ENCODE data around the gene KRTAP4-11.
"Not testable (repeated sequence)": the region's sequence is repeated elsewhere in the genome, so short reads cannot be mapped to it uniquely, and the experiment has no call there.

The KRTAP4-11 gene

GRCh38 chr17:41117846-41118386, at the start of gene KRTAP4-11:
TSS of gene KRTAP4-11 (minus strand) at chr17:41118373. CDS start at chr17:41118315, 58 bp downstream.
- DNase-seq (ENCODE audit: low read depth in 2 of 2) = not testable (repeated sequence)

DNA sequence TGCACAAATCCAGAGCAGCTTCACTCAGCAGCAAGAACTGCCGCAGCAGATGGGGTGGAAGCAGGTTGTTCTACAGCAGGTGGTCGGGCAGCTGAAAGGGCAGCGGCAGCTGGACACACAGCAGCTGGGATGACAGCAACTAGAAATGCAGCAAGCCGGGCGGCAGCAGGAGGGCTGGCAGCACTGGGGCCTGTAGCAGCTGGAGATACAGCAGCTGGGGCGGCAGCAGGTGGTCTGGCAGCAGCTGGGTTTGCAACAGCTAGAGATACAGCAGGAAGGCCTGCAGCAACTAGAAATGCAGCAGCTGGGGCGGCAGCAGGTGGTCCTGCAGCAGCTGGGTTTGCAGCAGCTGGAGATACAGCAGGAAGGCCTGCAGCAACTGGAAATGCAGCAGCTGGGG, 49.4 kb upstream of the KRTAP4-11 start:
- DNase-seq (ENCODE audit: low read depth in 2 of 2) = no peak

DNA sequence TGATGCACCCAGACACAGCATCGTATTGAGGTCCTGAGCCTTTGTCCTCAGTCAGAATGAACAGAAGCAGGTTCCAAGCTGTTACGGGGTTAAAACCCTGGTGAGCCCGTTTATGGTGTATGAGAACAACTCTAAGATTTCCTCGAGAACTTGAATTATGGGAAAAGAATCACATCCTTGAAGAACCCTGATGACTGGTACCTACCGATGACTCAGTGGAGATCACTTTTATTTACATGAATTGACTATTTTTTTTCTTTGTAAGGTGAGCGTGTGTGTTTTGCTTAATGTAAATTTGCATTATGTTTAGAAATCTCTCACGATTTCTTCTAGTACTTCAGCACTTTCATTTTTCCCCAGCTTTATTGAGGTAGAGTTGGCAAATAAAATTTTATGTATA, 45.7 kb upstream of the KRTAP4-11 start:
- no peak for DNase-seq (ENCODE audit: low read depth in 2 of 2)

- no peak for DNase-seq (ENCODE audit: low read depth in 2 of 2)
Observed at GRCh38 chr17:41160648-41161047, 42.5 kb upstream of the KRTAP4-11 start, which contains the start of gene KRTAP4-4. TSS of gene KRTAP4-4 (minus strand) at chr17:41160748. CDS start at chr17:41160691, 57 bp downstream.

DNA sequence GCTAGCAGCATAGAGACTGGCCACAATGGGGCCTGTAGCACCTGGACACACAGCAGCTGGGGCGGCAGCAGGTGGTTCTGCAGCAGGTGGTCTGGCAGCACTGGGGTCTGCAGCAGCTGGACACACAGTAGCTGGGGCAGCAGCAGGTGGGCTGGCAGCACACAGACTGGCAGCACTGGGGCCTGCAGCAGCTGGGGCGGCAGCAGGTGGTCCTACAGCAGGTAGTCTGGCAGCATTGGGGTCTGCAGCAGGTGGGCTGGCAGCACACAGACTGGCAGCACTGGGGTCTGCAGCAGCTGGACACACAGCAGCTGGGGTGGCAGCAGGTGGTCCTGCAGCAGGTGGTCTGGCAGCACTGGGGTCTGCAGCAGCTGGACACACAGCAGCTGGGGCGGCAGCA, 42.0 kb upstream of the KRTAP4-11 start:
- not testable (repeated sequence) for DNase-seq (ENCODE audit: low read depth in 2 of 2)

DNA sequence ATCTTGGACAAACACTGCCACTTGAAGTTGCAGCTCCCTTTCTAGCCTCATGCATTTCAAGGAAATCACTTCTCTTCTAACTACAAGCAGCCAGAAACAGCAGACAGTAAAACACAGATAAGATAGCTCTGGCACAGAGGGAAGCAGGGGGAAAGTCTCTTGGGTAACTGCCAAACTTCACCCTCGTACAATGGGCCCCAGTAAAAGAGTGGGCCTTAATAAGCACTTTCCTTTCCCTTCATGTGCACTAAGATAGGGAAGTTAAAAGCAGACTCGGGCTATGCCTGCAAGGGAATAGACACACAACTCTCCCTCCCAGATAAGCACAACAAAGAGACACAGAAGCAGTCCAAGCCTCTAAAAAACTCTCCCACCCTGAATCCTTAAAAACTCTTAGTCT, 35.7 kb upstream of the KRTAP4-11 start:
- DNase-seq (ENCODE audit: low read depth in 2 of 2) = no peak

GRCh38 chr17:41151525-41151924, 33.4 kb upstream of the KRTAP4-11 start:
- DNase-seq (ENCODE audit: low read depth in 2 of 2) = no peak

GRCh38 chr17:41150026-41150425, 31.9 kb upstream of the KRTAP4-11 start:
- no peak for DNase-seq (ENCODE audit: low read depth in 2 of 2)

- no peak for DNase-seq (ENCODE audit: low read depth in 2 of 2)
Observed at GRCh38 chr17:41149652-41149985, 31.4 kb upstream of the KRTAP4-11 start, which contains the start of gene KRTAP4-5. TSS of gene KRTAP4-5 (minus strand) at chr17:41149825. CDS start at chr17:41149767, 58 bp downstream.

- DNase-seq (ENCODE audit: low read depth in 2 of 2) = not testable (repeated sequence)
Observed at GRCh38 chr17:41148971-41149651, 30.9 kb upstream of the KRTAP4-11 start.

- no peak for DNase-seq (ENCODE audit: low read depth in 2 of 2)
Observed at GRCh38 chr17:41147531-41148204, 29.5 kb upstream of the KRTAP4-11 start.

- DNase-seq (ENCODE audit: low read depth in 2 of 2) = no peak
Observed at GRCh38 chr17:41145261-41145660, 27.1 kb upstream of the KRTAP4-11 start.

DNA sequence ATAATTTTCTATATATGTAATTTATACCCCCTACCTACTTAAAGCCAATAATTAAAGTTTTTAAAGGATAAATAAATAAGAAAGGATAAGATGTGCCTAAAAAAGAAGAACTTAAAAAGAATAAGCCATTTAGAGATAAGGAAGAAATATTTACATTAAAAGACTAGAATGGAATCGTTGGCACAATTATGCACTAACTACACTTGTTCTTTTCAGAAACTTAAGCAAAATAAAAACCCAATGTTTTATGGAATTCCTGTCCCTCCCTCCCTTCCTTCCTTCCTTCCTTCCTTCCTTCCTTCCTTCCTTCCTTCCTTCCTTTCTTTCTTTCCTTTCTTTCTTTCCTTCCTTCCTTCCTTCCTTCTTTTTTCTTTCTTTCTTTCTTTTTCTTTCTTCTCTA, 26.7 kb upstream of the KRTAP4-11 start:
- DNase-seq (ENCODE audit: low read depth in 2 of 2) = no peak

DNA sequence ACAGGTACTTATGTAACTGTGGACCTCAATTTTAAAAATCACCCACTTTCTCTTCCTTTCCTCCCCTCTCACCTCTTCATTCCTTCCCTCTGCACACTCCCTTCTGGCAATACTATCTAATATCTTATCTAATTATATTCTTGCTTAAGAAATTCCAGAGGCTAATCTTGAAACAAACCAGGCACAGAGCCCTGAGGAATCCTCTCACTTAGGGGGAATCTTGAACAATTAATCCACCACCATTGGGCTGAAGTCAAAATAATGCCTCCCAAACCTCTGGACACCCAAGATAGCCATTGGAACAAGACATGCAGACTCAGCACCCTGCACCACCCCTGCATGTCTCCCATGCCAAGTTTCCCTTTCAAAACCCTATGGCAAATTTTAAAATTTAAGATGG, 23.2 kb upstream of the KRTAP4-11 start:
- DNase-seq (ENCODE audit: low read depth in 2 of 2) = no peak

DNA sequence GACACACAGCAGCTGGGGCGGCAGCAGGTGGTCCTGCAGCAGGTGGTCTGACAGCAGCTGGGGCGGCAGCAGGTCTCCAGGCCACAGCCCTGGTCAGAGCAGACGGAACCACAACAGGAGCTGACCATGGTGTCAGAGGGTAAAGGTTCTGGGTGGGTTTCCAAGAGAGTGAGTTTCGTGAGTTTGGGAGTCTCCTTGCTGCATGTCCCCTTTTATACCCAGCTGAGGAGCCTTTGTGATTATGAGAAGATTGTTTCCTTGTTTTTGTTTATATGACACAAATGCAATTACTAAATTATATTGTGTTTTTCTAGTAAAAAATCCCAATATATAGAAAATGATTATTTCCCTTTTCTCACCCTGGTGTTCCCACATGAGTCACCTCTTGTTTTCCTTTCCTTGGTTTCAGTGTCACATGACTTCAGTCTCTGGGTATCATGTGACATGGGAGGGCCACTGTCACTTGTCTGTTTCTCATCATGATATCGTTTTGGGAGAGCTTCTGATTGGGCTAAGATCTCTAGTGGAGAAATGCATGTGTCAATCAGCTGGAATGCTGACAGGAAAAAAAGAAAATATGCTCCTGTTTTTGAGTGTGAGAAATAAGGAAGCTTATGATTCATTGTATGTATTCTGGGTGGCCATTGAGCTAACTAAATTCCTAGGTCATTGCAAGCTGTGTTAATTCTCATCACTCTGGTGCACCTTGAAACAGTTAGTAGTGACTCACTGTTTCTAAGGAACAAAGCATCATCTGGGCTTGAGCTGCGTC, 22.4 kb upstream of the KRTAP4-11 start, which contains the start of gene KRTAP4-6:
Gene KRTAP4-6 (minus strand): TSS at position 185 of the 772 bp plus-strand sequence. CDS start 57 bp downstream, at position 128.
- DNase-seq (ENCODE audit: low read depth in 2 of 2) = peak; percentile 89 to 93

- DNase-seq (ENCODE audit: low read depth in 2 of 2) = not testable (repeated sequence)
Observed at GRCh38 chr17:41139865-41140264, 21.7 kb upstream of the KRTAP4-11 start.

- no peak for DNase-seq (ENCODE audit: low read depth in 2 of 2)
Observed at GRCh38 chr17:41133880-41134735, 15.9 kb upstream of the KRTAP4-11 start.

DNA sequence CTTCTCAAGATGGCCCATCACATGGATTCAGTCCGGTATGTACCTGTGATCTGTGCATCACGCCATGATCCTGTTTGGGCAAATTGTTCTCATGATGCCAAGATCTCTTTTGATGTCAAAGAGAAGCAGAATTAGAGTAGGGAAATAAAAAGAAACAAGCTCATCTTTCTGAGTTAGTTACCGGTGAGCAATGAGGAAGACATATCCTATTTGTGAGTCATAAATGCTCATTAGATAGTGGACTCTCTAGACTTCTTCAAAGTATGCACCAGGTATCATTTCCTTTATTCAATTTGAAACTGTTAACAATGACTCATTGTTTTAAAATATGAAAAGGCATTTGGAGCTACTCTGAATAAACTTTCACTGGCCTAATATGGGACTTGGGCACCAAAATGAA, 13.8 kb upstream of the KRTAP4-11 start:
- no peak for DNase-seq (ENCODE audit: low read depth in 2 of 2)

GRCh38 chr17:41127371-41127770, 9.2 kb upstream of the KRTAP4-11 start:
- no peak for DNase-seq (ENCODE audit: low read depth in 2 of 2)

- no peak for DNase-seq (ENCODE audit: low read depth in 2 of 2)
Observed at GRCh38 chr17:41126412-41126811, 8.2 kb upstream of the KRTAP4-11 start.

DNA sequence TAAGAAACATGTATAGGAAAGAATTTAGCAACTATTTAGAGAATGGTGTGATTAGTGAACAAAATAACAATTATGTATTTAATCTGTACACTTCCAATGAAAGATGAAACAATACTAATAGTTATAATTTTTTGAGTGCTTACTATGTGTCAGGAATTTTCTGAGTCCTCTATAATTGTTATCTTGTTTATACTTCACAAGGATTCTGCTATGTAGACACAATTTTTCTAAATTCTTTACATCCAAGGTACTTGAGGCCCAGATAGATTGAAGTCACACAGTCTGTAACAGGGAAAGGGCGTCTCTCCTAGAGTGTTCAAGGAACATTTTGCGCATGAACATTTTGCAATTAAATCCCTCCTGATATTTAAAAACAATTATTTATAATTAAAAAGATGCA, 6.9 kb upstream of the KRTAP4-11 start:
- DNase-seq (ENCODE audit: low read depth in 2 of 2) = no peak

Data from fibroblast of skin of left quadriceps (primary cell).